DLD1 (cell line): Measurements from ENCODE around the gene KLHL17.

Experiments used
- in situ Hi-C: cut with HindIII; loops from 2 replicates; pipeline ENCODE4 v1.10.0; 2017; ENCODE audit warnings: low sequenced_read_pairs

The KLHL17 gene

GRCh38 chr1:960363-961131 is at the start of gene KLHL17:
KLHL17 (plus strand) TSS chr1:960584; CDS start chr1:960694, 110 bp downstream.
- in situ Hi-C loops = no loop called here

- in situ Hi-C loops = no loop called here
Measured at GRCh38 chr1:910881-911721, 49.3 kb upstream of the KLHL17 start.

GRCh38 chr1:911875-912739 is 48.3 kb upstream of the KLHL17 start:
- in situ Hi-C loops = no loop called here

GRCh38 chr1:912740-913301 is 47.6 kb upstream of the KLHL17 start:
- in situ Hi-C loops = no loop called here

GRCh38 chr1:913491-914130 is 46.8 kb upstream of the KLHL17 start:
- in situ Hi-C loops = no loop called here

GRCh38 chr1:914131-914890 is 46.1 kb upstream of the KLHL17 start:
- in situ Hi-C loops = no loop called here

GRCh38 chr1:914891-915280 is 45.5 kb upstream of the KLHL17 start:
- in situ Hi-C loops = no loop called here

GRCh38 chr1:915295-916172 is 44.9 kb upstream of the KLHL17 start:
- in situ Hi-C loops = no loop called here

- in situ Hi-C loops = no loop called here
Measured at GRCh38 chr1:916173-917075, 44.0 kb upstream of the KLHL17 start.

- in situ Hi-C loops = no loop called here
Measured at GRCh38 chr1:917076-917459, 43.3 kb upstream of the KLHL17 start.

GRCh38 chr1:917466-918091 is 42.8 kb upstream of the KLHL17 start:
- in situ Hi-C loops = no loop called here

GRCh38 chr1:918353-918752 is 42.0 kb upstream of the KLHL17 start:
- in situ Hi-C loops = no loop called here

- in situ Hi-C loops = no loop called here
Measured at GRCh38 chr1:918843-919242, 41.5 kb upstream of the KLHL17 start.

GRCh38 chr1:919271-919872 is 41.0 kb upstream of the KLHL17 start:
- in situ Hi-C loops = no loop called here

- in situ Hi-C loops = no loop called here
Measured at GRCh38 chr1:920010-920409, 40.4 kb upstream of the KLHL17 start.

GRCh38 chr1:920521-920920 is 39.9 kb upstream of the KLHL17 start:
- in situ Hi-C loops = no loop called here
